ENCODE measurements around the gene EFNA3.

Gene EFNA3

DNA sequence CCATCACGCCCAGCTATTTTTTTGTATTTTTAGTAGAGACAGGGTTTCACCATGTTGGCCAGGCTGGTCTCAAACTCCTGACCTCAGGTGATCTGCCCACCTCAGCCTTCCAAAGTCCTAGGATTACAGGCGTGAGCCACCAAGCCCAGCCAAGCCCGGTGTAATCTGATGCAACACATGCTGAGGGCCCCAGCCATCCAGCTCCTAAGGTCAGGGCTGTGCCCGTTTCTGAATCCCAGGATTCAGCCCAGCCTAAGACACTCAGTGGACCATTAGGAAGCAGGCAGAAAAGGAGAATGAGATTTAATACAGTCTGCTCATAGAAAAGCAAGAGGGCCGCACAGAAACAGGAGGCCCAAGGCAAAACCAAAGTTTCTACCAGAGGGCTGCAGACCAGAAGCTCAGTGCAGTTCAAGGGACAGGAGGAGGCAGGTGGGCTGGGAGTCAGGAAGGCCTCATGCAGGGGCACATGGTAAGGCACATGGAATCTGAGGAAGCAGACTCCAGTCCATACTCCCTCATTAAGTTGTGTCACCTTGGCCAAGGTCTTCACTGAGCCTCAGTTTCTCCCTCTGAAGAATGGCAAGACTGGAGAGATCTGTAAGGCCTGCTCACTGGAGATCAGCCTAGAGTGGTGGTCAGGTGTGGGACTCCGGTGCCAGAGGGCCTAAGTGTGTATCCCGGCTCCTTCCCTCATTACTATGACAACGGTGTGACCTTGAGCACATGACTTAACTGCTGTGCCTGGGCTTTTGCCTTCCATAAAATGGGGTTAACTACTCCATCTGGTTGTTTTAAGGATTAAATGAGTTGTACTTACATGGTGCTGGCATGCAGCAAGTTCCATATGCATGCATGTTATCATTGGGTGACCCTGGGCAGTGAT is 29.9 kb upstream of the EFNA3 start:
- no peak overlapping the region for H3K4me3 ChIP-seq (ENCODE audit: low read depth, low read length)

DNA sequence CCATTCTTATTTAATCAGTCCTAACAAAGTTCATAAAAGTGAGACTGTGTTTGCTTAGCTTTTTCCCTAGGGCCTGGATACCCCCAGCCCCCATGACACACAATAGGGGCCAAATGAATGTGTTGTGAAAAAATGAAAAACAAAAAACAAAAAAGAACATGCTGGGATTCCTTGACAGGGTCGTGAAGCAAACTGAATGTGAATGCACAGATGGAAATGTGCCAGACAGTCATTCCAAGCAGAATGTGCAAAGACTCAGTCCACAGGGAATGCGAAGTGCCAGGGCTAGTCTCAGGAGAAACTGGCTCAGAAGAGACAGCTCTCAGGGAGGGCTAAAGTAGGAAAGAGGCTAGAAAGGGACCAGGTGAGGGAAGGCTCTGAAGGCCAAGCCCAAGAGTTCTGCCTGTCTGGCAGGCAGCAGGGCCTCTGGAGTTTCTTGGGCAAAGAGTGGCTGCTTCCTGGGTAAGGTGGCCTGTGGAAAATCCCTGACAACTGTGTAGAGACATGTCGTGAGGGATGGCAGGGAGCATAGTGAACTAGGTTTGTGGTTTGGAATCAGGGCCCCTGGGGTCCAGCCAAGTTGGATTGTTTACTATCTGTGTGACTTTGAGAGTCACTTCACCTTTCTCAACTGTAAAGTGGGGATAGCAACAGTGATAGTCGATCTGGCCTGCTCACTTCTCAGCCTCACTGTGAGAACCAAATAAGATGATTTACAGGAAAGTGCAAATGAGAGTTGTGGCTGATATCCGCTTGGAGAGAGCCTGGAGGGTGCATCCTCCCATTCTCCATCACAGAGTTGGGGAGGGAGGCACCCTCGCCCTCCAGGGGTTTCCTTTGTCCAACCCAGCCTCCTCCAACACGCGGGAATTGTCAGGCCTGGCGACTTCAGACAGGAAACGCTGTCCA is 28.7 kb upstream of the EFNA3 start:
- no peak overlapping the region for H3K4me3 ChIP-seq (ENCODE audit: low read depth, low read length)

DNA sequence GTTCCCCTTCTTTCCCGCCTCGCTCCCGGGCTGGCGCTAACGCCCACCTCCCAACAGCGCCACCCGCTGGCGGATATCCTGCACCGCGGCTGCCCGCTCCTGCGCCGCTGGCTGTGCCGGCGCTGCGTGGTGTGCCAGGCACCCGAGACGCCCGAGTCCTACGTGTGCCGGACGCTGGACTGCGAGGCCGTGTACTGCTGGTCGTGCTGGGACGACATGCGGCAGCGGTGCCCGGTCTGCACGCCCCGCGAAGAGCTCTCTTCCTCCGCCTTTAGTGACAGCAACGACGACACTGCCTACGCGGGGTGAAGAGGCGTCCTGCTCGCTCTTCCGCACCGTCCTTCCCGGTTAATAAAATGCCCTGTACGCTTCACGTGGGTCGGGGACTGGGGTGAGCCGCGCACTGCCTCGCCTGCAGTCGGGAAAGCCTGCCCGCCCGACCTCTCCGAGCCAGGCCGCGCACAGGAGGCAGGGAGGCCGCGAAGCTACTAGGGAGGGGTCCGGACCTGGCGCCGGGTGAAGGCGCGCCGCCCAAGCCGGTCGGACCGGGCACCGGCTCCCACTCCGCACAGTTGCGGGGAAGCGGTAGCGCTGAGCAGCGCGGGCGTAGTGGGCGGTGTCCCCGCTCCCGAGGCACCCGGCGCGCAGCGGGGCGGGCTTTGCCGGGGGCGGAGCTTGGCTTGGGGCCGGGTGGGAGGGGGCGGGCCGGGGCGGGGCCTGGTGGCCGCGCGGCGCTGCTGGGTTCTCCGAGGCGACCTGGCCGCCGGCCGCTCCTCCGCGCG is 27.9 kb upstream of the EFNA3 start, which contains the start of gene ADAM15:
Gene ADAM15, plus strand, starts transcription at position 757 of the 782 bp plus-strand sequence. CDS start 71 bp downstream, outside the sequence.
- H3K4me3 ChIP-seq (ENCODE audit: low read depth, low read length): peak within 1 kb of the TSS; percentile 55

DNA sequence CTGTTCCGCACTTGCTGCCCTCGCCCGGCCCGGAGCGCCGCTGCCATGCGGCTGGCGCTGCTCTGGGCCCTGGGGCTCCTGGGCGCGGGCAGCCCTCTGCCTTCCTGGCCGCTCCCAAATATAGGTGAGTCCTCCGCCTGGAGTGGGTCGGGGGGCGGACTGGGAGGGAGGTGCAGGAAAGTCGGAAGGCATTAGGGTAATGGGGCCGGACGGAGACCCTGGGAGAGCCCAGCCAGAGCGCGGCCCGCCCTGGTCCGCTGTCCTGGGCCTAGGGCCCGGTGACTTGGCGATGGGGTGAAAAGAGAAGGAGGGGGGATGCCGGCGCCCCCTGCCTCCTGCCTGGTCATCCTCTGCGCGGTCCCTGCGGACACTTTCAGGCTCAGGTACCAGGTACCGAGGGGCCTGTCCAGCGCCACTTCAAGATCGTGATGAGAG is 27.3 kb upstream of the EFNA3 start:
- peak overlapping the region; percentile 43 for H3K4me3 ChIP-seq (ENCODE audit: low read depth, low read length)

DNA sequence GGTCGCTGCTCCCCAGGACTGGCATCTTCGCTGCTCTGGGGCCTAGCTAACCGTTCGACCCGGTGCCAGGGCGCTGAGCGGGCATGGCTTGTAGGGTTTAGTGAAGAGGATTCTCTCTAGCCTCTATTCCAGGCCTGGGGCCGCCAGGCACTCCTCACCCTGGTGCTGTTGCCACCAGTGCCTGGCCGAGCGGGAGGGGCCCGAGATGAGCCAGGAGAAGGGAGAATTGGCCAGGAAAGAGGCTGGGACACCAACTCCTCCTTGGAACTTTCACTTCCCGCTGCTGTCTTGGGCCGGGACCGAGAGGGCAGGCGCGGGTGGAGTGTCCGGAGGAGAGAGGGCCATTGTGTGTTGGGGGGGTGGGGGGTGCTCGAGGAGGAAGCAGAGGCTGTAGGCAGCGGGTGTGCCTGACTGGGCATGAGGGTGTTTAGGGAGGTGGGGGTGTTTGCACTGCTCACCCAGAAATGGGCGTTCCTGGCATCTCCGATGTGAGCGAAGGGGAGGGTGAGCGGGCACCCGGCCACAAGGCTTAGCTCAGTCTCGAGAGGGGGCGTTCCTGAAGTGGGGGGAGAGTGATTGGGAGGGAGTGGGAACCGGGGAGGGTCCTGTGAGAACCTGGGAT is 26.7 kb upstream of the EFNA3 start:
- H3K4me3 ChIP-seq (ENCODE audit: low read depth, low read length): peak overlapping the region; percentile 43

DNA sequence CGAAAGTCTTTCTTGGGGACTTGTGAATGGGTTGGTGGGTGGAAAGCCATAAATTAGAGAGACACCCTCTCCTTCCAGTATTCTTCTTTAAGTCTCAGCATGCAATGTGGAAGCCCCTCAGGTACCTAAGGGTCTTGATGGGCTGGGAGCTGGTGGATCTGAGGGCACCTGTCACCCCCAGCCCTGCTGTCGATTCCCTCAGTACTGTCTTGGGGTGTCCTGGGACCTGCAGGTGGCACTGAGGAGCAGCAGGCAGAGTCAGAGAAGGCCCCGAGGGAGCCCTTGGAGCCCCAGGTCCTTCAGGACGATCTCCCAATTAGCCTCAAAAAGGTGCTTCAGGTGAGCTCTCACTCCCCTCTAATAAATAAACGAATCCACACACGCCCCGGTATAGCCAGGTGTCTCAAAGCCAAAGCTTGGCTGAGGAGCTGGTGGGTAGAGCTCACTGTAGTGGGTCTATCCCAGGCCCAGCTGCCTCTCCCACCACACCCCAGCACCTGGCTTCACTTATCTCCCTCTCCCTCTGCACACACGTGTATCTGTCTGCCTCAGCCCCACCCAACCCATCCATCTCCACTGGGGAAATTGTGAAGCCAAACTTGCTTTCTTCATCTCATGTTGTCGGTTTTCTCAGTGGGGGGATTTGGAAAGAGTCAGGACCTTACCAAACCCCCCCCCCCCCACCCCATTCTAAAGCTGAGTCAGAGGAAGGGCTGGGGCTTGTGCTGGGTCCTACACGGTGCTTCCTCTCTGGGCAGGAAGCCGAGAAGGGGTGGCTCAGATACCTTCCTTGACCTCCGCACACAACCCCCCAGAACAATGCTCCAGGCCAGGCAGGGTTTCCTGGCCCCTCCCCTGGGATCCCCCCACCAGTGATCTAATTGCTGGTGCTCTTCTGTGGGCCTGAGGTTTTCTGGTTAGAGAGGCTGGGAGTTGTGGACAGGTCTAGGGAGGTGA is 25.9 kb upstream of the EFNA3 start:
- H3K4me3 ChIP-seq (ENCODE audit: low read depth, low read length): no peak overlapping the region

DNA sequence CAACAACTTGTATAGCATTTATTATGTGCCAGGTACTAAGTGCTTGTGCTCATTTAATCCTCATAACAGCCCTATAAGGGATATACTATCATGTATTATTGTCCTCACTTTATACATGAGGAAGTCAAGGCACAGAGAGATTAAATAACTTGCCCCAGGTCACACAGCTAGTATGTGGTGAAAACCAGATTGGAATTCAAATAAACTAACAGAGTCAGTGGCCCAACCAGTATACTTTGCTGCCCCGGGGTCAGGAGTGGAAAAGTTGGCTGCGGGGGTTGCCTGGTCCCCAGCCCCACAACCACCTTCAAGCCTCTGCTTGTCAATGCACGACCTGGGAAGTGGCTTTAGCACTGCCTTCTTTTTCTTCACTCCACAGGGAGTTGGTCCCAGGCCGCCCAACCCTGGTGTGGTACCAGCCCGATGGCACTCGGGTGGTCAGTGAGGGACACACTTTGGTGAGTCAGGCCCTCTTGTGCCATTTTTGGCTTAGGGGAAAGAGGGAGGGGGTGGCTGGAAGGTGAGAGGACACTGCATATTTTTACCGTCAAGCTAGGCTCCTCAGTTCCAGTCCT is 25.0 kb upstream of the EFNA3 start:
- H3K4me3 ChIP-seq (ENCODE audit: low read depth, low read length): no peak overlapping the region

DNA sequence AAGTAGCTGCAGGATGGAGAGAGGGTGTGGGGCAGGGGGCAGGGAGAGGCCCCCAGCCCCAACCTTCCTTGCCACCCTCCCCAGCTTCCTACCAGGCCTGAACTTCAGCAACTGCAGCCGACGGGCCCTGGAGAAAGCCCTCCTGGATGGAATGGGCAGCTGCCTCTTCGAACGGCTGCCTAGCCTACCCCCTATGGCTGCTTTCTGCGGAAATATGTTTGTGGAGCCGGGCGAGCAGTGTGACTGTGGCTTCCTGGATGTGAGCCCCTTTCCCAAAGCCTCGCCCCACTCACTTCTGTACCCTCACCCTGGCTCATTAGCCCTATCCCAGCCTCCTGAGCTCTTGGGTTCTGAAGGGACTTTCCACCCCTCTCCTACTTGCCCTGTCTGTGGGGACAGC is 21.5 kb upstream of the EFNA3 start:
- no peak overlapping the region for H3K4me3 ChIP-seq (ENCODE audit: low read depth, low read length)

DNA sequence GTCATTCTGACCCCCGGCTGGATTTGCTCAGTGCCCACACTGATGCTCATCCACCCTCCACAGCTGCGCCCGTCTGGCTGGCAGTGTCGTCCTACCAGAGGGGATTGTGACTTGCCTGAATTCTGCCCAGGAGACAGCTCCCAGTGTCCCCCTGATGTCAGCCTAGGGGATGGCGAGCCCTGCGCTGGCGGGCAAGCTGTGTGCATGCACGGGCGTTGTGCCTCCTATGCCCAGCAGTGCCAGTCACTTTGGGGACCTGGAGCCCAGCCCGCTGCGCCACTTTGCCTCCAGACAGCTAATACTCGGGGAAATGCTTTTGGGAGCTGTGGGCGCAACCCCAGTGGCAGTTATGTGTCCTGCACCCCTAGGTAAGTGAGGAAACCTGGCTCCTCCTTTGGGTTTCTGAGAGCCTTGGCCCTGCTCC is 20.8 kb upstream of the EFNA3 start:
- H3K4me3 ChIP-seq (ENCODE audit: low read depth, low read length): no peak overlapping the region

DNA sequence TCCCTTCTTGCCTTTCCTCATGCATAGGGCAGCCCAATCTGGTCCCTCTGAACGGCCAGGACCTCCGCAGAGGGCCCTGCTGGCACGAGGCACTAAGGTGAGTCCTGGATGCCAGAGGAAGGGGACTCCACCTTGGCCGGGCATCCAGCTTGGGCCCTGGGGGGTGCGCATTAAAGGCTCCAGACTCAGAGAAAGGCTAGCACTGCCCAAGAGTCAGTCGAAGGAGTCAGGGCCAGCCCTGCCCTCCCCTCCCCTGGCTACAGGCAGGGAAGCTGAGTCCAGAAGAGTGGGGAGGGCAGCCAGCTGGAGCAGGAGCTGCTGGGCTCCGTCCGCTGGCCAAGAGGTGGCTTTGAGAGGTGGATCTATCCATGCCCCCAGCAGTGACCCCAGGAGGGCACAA is 17.9 kb upstream of the EFNA3 start:
- no peak overlapping the region for H3K4me3 ChIP-seq (ENCODE audit: low read depth, low read length)

DNA sequence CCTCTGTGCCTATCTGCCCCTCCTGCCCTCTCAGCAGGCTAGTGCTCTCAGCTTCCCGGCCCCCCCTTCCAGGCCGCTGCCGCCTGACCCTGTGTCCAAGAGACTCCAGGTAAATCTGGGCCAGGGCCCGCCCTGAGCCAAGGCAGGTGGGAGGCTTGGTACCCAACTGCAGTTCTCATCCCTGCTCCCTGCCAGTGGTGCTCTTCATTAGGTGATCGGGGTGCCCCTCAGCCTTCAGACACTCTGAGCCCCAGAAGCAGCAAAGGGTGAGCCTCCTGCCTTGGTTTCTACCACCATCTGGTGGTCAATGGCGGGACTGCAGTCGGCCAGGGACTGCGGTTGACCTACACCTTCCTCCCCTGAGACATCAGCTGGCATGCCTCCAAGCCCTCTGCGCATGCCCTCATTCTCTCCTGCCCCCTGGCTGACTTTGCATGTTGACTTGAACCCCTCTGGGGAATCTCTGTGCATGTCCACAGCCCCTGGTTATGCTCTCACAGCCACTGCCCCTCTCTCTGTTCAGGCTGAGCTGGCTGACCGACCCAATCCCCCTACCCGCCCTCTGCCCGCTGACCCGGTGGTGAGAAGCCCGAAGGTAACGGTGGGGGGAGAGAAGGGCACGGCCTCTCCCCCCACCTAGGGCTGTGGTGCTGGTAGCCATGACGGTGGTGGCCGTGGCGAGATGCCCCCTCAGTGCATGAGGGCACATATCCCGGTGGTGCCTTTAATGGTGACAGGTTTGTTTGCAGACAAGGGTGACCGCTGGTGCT is 17.1 kb upstream of the EFNA3 start:
- no peak overlapping the region for H3K4me3 ChIP-seq (ENCODE audit: low read depth, low read length)

DNA sequence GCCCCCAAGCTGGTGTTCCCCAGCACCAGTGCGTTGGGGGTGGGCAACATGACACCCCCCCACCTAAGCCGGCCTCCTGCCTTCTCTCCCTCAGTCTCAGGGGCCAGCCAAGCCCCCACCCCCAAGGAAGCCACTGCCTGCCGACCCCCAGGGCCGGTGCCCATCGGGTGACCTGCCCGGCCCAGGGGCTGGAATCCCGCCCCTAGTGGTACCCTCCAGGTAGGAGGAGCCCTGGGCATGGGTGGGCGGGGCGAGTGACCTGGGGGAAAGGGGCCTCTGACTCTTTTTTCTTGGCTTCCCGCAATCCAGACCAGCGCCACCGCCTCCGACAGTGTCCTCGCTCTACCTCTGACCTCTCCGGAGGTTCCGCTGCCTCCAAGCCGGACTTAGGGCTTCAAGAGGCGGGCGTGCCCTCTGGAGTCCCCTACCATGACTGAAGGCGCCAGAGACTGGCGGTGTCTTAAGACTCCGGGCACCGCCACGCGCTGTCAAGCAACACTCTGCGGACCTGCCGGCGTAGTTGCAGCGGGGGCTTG is 16.4 kb upstream of the EFNA3 start:
- H3K4me3 ChIP-seq (ENCODE audit: low read depth, low read length): no peak overlapping the region

DNA sequence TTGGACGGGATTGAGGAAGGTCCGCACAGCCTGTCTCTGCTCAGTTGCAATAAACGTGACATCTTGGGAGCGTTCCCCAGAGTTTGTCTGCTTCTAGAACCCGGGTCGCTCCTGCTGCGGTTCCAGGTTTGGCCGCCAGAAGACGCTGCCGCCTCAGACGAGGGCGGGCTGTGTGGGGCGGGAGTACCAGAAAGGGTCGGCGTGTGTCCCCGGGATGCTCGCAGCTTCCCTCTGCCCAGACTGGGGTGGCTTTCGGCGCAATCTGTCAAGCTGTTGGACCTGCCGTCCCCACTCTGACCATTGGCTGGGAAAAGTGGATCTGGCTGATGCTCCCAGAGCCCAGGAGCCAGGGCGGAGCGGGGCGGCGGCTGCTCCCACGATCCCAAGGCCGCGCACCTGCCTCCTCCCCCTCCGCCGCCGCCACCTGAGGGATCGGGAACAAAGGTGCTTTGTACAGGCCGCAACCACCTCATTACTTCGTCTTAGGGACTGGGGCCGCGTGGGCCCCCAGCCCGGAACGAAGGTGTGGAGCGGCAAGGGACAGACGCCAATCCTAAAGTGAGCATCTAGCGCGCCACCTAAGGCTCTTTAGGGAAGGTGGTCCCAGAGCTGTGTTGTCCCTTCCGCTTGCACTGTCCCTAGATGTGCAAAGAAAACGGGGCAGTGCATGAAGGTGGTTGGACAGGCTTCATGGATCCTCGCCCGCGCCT is 15.8 kb upstream of the EFNA3 start:
- H3K4me3 ChIP-seq (ENCODE audit: low read depth, low read length): peak overlapping the region; percentile 78

DNA sequence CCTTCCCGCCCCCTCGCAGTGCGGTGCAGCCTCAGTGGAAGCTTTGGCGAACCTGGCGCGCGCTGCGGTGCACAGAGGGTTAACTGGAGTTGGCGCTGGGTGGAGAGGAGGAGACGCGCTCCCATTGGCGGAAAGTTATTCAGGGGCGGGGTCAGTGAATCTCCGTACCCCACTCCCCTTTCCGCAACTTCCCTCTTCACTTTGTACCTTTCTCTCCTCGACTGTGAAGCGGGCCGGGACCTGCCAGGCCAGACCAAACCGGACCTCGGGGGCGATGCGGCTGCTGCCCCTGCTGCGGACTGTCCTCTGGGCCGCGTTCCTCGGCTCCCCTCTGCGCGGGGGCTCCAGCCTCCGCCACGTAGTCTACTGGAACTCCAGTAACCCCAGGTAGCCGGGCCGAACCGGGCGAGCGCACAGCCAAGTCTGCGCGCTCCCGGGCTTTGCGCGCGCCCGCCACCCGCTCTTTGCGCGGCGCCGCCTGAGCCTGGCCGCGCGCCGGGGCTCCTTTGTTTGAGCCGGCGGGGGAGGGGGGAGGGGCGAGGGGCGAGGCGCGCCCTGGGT is 15.0 kb upstream of the EFNA3 start, which contains the start of gene EFNA4:
Gene EFNA4, plus strand, starts transcription at position 191 of the 561 bp plus-strand sequence. Its CDS starts 84 bp downstream, at position 275.
- H3K4me3 ChIP-seq (ENCODE audit: low read depth, low read length): peak within 1 kb of the TSS; percentile 78

DNA sequence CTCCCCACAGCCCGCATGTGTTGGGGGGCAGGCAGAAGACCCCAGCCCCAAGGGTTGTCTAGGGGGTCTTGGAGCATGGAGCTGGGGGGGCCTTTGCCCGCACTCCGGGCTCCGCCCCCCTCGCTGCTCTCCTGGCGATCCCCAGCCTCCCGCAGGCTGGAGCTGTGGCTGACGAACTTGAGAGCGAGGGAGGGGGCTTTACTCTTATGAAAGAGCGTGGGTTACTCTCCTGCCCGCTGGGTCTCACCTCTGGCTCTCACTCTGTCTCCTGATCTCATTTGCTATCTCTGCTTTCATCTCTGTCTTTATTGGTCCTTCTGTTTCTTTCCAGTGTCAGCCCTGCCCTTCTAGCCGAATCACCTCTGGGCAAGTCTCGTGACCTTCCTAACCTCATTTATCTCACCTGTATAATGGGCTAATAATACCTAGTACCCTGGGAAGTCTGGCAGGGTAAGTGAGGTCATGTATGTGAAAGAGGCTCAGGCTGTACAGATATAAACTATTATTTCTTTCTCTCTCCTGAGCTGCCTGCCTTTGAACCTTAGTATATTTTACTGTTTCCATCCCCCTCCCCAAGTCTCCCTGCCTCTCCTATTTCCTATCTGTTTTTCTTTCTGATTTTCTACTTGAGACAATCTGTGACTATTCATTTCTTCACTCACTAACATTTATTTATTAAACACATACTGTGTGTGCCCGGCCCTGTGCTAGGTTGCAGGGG is 14.4 kb upstream of the EFNA3 start:
- H3K4me3 ChIP-seq (ENCODE audit: low read depth, low read length): peak overlapping the region; percentile 78

DNA sequence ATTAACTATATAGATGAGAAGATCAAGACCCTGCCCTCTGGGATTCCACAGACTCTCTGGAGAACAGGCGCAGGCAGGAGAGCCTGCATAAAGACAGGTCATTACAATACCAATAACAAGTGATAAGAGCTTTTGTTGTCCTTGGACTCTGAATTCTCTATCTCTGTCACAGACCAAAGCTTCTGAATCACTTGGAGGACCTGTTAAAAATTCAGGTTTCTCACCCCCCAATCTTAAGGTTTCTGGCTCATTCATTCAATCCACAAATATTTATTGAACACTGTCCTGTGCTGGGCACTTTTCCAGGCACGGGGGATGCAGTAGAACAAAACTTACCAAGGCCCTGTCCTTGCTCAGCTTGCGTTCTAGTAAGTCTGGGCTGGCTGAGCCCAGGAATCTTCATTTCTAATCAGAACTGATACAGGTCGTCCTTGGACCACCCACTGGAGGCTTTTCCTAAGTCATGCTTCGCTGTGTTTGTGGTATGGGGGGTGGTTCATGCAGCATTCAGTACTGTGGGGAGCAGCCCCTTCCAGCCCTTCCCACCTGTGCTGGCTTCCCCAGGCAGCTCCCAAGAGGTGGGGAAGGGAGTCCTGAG is 13.7 kb upstream of the EFNA3 start:
- H3K4me3 ChIP-seq (ENCODE audit: low read depth, low read length): no peak overlapping the region
